Mesendoderm (in vitro differentiated cells): ENCODE data around the gene MYMX.

Experiments
- DNase-seq: peaks from one replicate; pipeline ENCODE4 v3.0.0; 2013
- H2AK5ac ChIP-seq: 2 replicates; pipeline ENCODE4 v1.6.1; 2013; ENCODE audit warnings: low read length, inconsistent platforms
- H2BK120ac ChIP-seq: 2 replicates; pipeline ENCODE4 v1.6.1; 2013; ENCODE audit warnings: low read depth, mild to moderate bottlenecking, low read length, moderate library complexity, mixed read lengths
- H2BK15ac ChIP-seq: replicated peaks from 2 replicates; pipeline ENCODE4 v1.6.1; 2013; ENCODE audit warnings: low read depth, mild to moderate bottlenecking, moderate library complexity
- H2BK5ac ChIP-seq: 2 replicates; pipeline ENCODE4 v1.6.1; 2013; ENCODE audit warnings: low read length, inconsistent platforms
- H3K18ac ChIP-seq: 2 replicates; pipeline ENCODE4 v1.6.1; 2013; ENCODE audit warnings: mild to moderate bottlenecking, low read length, mixed read lengths
- H3K23ac ChIP-seq: one replicate; pipeline ENCODE4 v1.6.1; 2013; ENCODE audit warnings: low read length
- H3K27ac ChIP-seq: 2 replicates; pipeline ENCODE4 v1.5.1; 2013; ENCODE audit warnings: low read depth, mild to moderate bottlenecking, inconsistent platforms, low read length, moderate library complexity
- H3K27me3 ChIP-seq: 2 replicates; pipeline ENCODE4 v1.6.1; 2013; ENCODE audit warnings: low read length, control low read depth, mild to moderate bottlenecking, inconsistent platforms; ENCODE audit not compliant: insufficient read depth, poor library complexity
- H3K36me3 ChIP-seq: 2 replicates; pipeline ENCODE4 v1.6.1; 2013; ENCODE audit warnings: low read length, inconsistent platforms; ENCODE audit not compliant: control insufficient read depth, insufficient read depth
- H3K4ac ChIP-seq: one replicate; pipeline ENCODE4 v1.6.1; 2013; ENCODE audit warnings: low read depth, mild to moderate bottlenecking, low read length, moderate library complexity
- H3K4me1 ChIP-seq: 2 replicates; pipeline ENCODE4 v1.6.1; 2013; ENCODE audit warnings: low read depth, low read length, inconsistent platforms; ENCODE audit not compliant: control insufficient read depth
- H3K4me2 ChIP-seq: 2 replicates; pipeline ENCODE4 v1.6.1; 2013; ENCODE audit warnings: low read length
- H3K4me3 ChIP-seq: 2 replicates; pipeline ENCODE4 v1.5.1; 2013; ENCODE audit warnings: mild to moderate bottlenecking, low read length
- H3K56ac ChIP-seq: one replicate; pipeline ENCODE4 v1.6.1; 2013; ENCODE audit warnings: low read length
- H3K79me1 ChIP-seq: 2 replicates; pipeline ENCODE4 v1.6.1; 2013; ENCODE audit warnings: low read length, inconsistent platforms
- H3K79me2 ChIP-seq: 2 replicates; pipeline ENCODE4 v1.6.1; 2013; ENCODE audit warnings: mild to moderate bottlenecking, low read length; ENCODE audit not compliant: control insufficient read depth, insufficient read depth
- H3K9ac ChIP-seq: 2 replicates; pipeline ENCODE4 v1.6.1; 2013; ENCODE audit warnings: low read length, inconsistent platforms
- H4K5ac ChIP-seq: one replicate; pipeline ENCODE4 v1.6.1; 2013; ENCODE audit warnings: low read length
- H4K8ac ChIP-seq: one replicate; pipeline ENCODE4 v1.6.1; 2013; ENCODE audit warnings: low read depth, mild to moderate bottlenecking, control low read depth, low read length, moderate library complexity
- WGBS: extraction: QIAGEN DNeasy Blood & Tissue Kit; methylation state at CpG from one replicate; pipeline ENCODE4 v1.1.7; 2013; ENCODE audit warnings: low lambda C conversion rate, missing lambda C conversion rate; ENCODE audit not compliant: insufficient coverage; ENCODE audit errors: extremely low coverage; 5-methylcytosine and 5-hydroxymethylcytosine counted together

The MYMX gene

DNA sequence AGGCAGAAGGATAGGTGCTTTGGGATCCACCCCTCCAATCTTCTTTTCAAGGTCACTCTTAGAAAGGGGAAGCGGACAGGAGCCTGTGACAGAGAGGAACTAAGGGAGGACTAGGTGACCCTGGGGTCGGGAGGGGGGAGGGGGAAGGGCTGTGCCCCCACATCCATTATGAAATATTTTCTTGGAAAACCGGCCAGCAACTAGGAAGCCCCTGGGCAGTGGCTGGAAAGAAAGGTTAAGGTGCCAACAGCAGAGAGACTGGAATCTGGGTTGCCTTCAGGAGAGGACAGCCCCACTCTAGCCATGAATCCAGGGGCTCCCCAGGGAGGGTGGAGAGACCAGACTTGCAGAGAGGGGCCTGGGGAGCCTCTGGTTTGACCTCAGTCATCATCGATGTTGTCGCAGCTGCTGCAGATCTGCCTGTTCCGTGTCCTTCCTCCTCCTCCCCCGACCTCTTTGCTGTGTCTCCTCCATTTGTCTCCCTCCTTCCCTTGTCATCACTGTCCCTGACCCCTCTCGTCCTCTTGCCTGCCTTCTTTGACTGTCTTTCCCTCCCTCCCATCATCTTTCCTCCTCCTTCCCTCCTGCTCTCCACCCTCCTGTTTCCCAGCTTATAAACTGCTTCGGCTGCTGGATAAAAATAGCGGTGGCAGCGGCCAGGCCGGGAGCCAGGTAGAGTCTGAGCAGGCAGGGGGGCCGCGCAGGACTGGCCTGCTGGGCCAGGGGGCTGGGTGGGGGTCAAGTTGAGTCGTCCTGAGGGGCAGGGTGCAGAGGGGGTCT lies 9.8 kb downstream of the MYMX start:
- Histone ChIP-seq H3K4ac (no peak overlapping the region), H3K79me2 (peaks cover 10% of the 10 kb centered on the region), H3K27me3 (no peaks in the 10 kb centered on the region), H2AK5ac (no peak overlapping the region), H3K23ac (no peak overlapping the region), H3K56ac (peak overlapping the region; percentile 62), H3K4me3 (no peak overlapping the region), H3K9ac (no peak overlapping the region), H2BK15ac (no peak overlapping the region), H4K8ac (no peak overlapping the region), H3K79me1 (peaks cover 3% of the 10 kb centered on the region), H2BK120ac (no peak overlapping the region), H4K5ac (no peak overlapping the region), H3K27ac (no peak overlapping the region), H3K36me3 (no peaks in the 10 kb centered on the region), H3K4me2 (no peak overlapping the region), H3K4me1 (peaks cover 15% of the 10 kb centered on the region), H2BK5ac (no peak overlapping the region), H3K18ac (no peak overlapping the region)
- DNase-seq: no peak
- WGBS: no CpG with 5 or more reads among the region's 15 CpGs

- no peak overlapping the region for H2BK120ac ChIP-seq
- H3K23ac ChIP-seq: no peak overlapping the region
- H3K27me3 ChIP-seq: no peaks in the 10 kb centered on the region
- H3K4me3 ChIP-seq: no peak overlapping the region
- H3K56ac ChIP-seq: no peak overlapping the region
- H2AK5ac ChIP-seq: no peak overlapping the region
- H3K4me2 ChIP-seq: no peak overlapping the region
- no peak overlapping the region for H3K27ac ChIP-seq
- no peak overlapping the region for H3K9ac ChIP-seq
- no peak overlapping the region for H3K4ac ChIP-seq
- H2BK5ac ChIP-seq: no peak overlapping the region
- H4K5ac ChIP-seq: no peak overlapping the region
- H3K18ac ChIP-seq: no peak overlapping the region
- H3K79me2 ChIP-seq: peaks cover 10% of the 10 kb centered on the region
- H2BK15ac ChIP-seq: no peak overlapping the region
- no peaks in the 10 kb centered on the region for H3K36me3 ChIP-seq
- no CpG with 5 or more reads among the region's 7 CpGs for WGBS
- no peak overlapping the region for H4K8ac ChIP-seq
- peaks cover 13% of the 10 kb centered on the region for H3K4me1 ChIP-seq
- DNase-seq: peak; percentile 86
- H3K79me1 ChIP-seq: peaks cover 3% of the 10 kb centered on the region
Measured at GRCh38 chr6:44227148-44227793, 10.5 kb downstream of the MYMX start.

DNA sequence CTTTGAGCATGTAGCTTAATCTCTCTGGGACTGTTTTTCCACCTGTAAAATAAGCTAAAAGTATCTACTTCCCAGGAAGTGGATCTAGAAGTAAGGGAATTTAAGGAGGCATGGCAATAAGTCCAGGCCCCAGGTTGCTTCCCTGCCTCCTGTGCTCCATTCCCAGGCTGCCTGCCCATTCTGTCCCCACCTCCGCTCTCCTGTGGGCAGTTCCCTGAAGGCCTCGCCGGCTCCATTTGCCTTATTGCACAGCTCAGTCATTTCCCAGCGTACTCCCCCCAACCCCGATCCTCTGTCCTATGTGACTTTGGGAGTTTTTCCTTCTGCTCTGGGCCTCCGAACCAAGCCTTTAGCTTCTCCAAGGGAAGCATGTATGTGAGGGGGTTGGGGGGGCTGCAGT lies 11.3 kb downstream of the MYMX start:
- H3K4ac ChIP-seq: no peak overlapping the region
- H4K5ac ChIP-seq: no peak overlapping the region
- H2BK5ac ChIP-seq: no peak overlapping the region
- H2BK120ac ChIP-seq: no peak overlapping the region
- no peak overlapping the region for H3K4me2 ChIP-seq
- H3K4me1 ChIP-seq: peaks cover 8% of the 10 kb centered on the region
- H3K79me2 ChIP-seq: peaks cover 10% of the 10 kb centered on the region
- H3K4me3 ChIP-seq: no peak overlapping the region
- H4K8ac ChIP-seq: no peak overlapping the region
- peaks cover 3% of the 10 kb centered on the region for H3K79me1 ChIP-seq
- H3K18ac ChIP-seq: no peak overlapping the region
- no peaks in the 10 kb centered on the region for H3K36me3 ChIP-seq
- no peaks in the 10 kb centered on the region for H3K27me3 ChIP-seq
- no peak overlapping the region for H2AK5ac ChIP-seq
- no peak overlapping the region for H3K27ac ChIP-seq
- no peak overlapping the region for H3K23ac ChIP-seq
- no peak overlapping the region for H2BK15ac ChIP-seq
- no peak overlapping the region for H3K9ac ChIP-seq
- DNase-seq: no peak
- H3K56ac ChIP-seq: no peak overlapping the region
- no CpG with 5 or more reads among the region's 6 CpGs for WGBS

- Histone ChIP-seq H4K5ac (no peak overlapping the region), H3K4me3 (no peak overlapping the region), H3K9ac (no peak overlapping the region), H3K27me3 (no peaks in the 10 kb centered on the region), H4K8ac (no peak overlapping the region), H3K79me2 (peaks cover 10% of the 10 kb centered on the region), H2BK120ac (no peak overlapping the region), H3K79me1 (peaks cover 3% of the 10 kb centered on the region), H3K27ac (no peak overlapping the region), H3K18ac (no peak overlapping the region), H3K36me3 (no peaks in the 10 kb centered on the region), H2BK15ac (no peak overlapping the region), H3K4me1 (peaks cover 8% of the 10 kb centered on the region), H2AK5ac (no peak overlapping the region), H3K56ac (no peak overlapping the region), H3K4me2 (no peak overlapping the region), H3K23ac (no peak overlapping the region), H3K4ac (no peak overlapping the region), H2BK5ac (no peak overlapping the region)
- DNase-seq: no peak
- no CpG with 5 or more reads among the region's 7 CpGs for WGBS
Measured at GRCh38 chr6:44228433-44228832, 11.7 kb downstream of the MYMX start.

- Histone ChIP-seq H3K4me2 (no peak overlapping the region), H2BK5ac (no peak overlapping the region), H3K79me2 (peaks cover 10% of the 10 kb centered on the region)
Measured at GRCh38 chr6:44228836-44229235, 12.1 kb downstream of the MYMX start.

More at GRCh38 chr6:44228836-44229235, 12.1 kb downstream of the MYMX start:
- Histone ChIP-seq H2BK15ac (no peak overlapping the region), H3K56ac (no peak overlapping the region), H3K4ac (no peak overlapping the region), H2BK120ac (no peak overlapping the region), H3K36me3 (no peaks in the 10 kb centered on the region), H4K5ac (no peak overlapping the region), H3K27me3 (no peaks in the 10 kb centered on the region), H3K4me1 (peaks cover 8% of the 10 kb centered on the region), H3K18ac (no peak overlapping the region), H3K23ac (no peak overlapping the region), H2AK5ac (no peak overlapping the region), H3K4me3 (no peak overlapping the region), H3K27ac (no peak overlapping the region), H3K79me1 (peaks cover 3% of the 10 kb centered on the region), H4K8ac (no peak overlapping the region), H3K9ac (no peak overlapping the region)
- WGBS: no CpG with 5 or more reads among the region's 5 CpGs
- no peak for DNase-seq
